HT-29 (cell line): ENCODE measurements around the gene ETS2. TPM values are rescaled to one million over a fixed set of nuclear protein-coding genes. Genes with fewer than 3 reads are reported as not detected.

Experiments
- DNase-seq: peaks from one replicate; pipeline ENCODE4 v3.0.0-alpha.2; 2015; ENCODE audit warnings: low spot score
- total RNA-seq: library from RNA; depleted of rRNA; stranded (reverse); fragments of >200 nt; shearing (Covaris generic); gene quantifications from 2 replicates; pipeline ENCODE4 v1.2.3, GENCODE V29; 2014

The ETS2 gene
- total RNA-seq, 1 experiment from 2014 or later, result 172 TPM

- no peak for DNase-seq
Observed at GRCh38 chr21:38800924-38801744, 4.6 kb upstream of the ETS2 start.

GRCh38 chr21:38802050-38803026, 3.4 kb upstream of the ETS2 start:
- peak; percentile 38 for DNase-seq

- peak; percentile 35 for DNase-seq
Observed at GRCh38 chr21:38803075-38803660, 2.6 kb upstream of the ETS2 start.

GRCh38 chr21:38804030-38804788, 1.5 kb upstream of the ETS2 start:
- peak; percentile 41 for DNase-seq

- DNase-seq, result peak; percentile 68
Observed at GRCh38 chr21:38804789-38805327, 871 bp upstream of the ETS2 start.

- peak; percentile 35 for DNase-seq
Observed at GRCh38 chr21:38806153-38806941, 618 bp downstream of the ETS2 start.

- peak; percentile 37 for DNase-seq
Observed at GRCh38 chr21:38806942-38807284, 1.2 kb downstream of the ETS2 start.

GRCh38 chr21:38807441-38807871, 1.7 kb downstream of the ETS2 start:
- DNase-seq, result no peak

- DNase-seq, result peak; percentile 44
Observed at GRCh38 chr21:38807986-38808385, 2.3 kb downstream of the ETS2 start.

- DNase-seq, result peak; percentile 47
Observed at GRCh38 chr21:38809198-38809878, 3.6 kb downstream of the ETS2 start.

- DNase-seq, result peak; percentile 33
Observed at GRCh38 chr21:38810034-38810825, 4.5 kb downstream of the ETS2 start.

- DNase-seq, result no peak
Observed at GRCh38 chr21:38810826-38811164, 5.1 kb downstream of the ETS2 start.

- DNase-seq, result peak; percentile 32
Observed at GRCh38 chr21:38811257-38811656, 5.5 kb downstream of the ETS2 start.

GRCh38 chr21:38813143-38813542, 7.4 kb downstream of the ETS2 start:
- no peak for DNase-seq

GRCh38 chr21:38813547-38813946, 7.8 kb downstream of the ETS2 start:
- DNase-seq, result peak; percentile 28

- no peak for DNase-seq
Observed at GRCh38 chr21:38814126-38815059, 8.7 kb downstream of the ETS2 start.

GRCh38 chr21:38815060-38815405, 9.3 kb downstream of the ETS2 start:
- DNase-seq, result no peak
